Muscle layer of duodenum (tissue), 2 donors: ENCODE results near the gene ATG7.
A peak's percentile ranks its signal among the peaks of the same experiment; 100 is the strongest.
"Not testable (repeated sequence)": the region's sequence is repeated elsewhere in the genome, so short reads cannot be mapped to it uniquely, and the experiment has no call there.

Source experiments
- H3K27ac ChIP-seq: one replicate; pipeline ENCODE4 v1.7.0; 2013; ENCODE audit warnings: mild to moderate bottlenecking, low read length
- H3K27me3 ChIP-seq: one replicate; pipeline ENCODE4 v1.7.0; 2013; ENCODE audit warnings: low read depth, mild to moderate bottlenecking, control low read depth, low read length
- H3K36me3 ChIP-seq, 2 donors: one replicate each; pipeline ENCODE4 v1.7.0; 2013; ENCODE audit warnings: low read length in 2 of 2, control low read depth in 1 of 2, mild to moderate bottlenecking in 1 of 2; ENCODE audit not compliant: insufficient read depth in 2 of 2, control insufficient read depth in 1 of 2
- H3K4me1 ChIP-seq, 2 donors: one replicate each; pipeline ENCODE4 v1.7.0; 2013; ENCODE audit warnings: low read length in 2 of 2, mild to moderate bottlenecking in 2 of 2, control low read depth in 1 of 2, moderate library complexity in 1 of 2; ENCODE audit not compliant: insufficient read depth in 2 of 2, control insufficient read depth in 1 of 2
- H3K4me3 ChIP-seq, 2 donors: one replicate each; pipeline ENCODE4 v1.7.0; 2013; ENCODE audit warnings: low read length in 2 of 2, low read depth in 1 of 2, mild to moderate bottlenecking in 1 of 2
- H3K9me3 ChIP-seq, 2 donors: one replicate each; pipeline ENCODE4 v1.7.0; 2013; ENCODE audit warnings: low read length in 2 of 2, control low read depth in 1 of 2, mild to moderate bottlenecking in 1 of 2; ENCODE audit not compliant: control insufficient read depth in 1 of 2
- donor health status: healthy.

Gene ATG7

DNA sequence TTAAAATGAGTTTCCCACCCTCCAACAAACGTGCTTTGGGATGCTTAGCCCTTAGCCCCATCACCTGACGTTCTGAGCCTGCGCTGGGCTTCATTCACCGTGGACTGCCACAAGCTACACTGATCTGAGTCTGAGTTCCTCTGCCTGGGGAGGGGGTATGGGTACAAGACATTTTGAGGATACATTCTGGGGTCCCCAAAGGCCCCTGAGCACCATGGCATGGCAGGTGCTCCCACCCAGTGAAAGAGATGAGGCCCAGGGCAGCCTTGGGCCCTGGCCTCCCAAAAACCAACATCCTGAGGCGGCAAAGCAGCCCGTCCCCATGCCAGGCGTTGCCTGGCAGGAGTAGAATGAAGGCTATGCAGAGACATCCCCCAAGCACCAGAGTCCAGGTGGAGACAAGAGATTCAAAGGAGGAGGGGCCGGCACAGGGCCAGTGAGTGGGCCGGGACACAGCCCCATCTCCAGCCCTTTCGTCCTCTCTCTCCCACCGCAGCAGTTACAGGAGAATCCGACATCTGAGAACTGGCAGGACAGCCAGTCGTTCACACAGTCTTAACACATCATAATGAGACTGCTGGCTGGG lies 297.1 kb downstream of the ATG7 start:
- peak overlapping the region in 1 of 2 donors; percentile 11 for H3K4me3 ChIP-seq
- H3K36me3 ChIP-seq, result peaks cover 6 to 34% of the 10 kb centered on the region in 2 donors
- peak overlapping the region; percentile 90 for H3K27ac ChIP-seq
- H3K27me3 ChIP-seq, result no peaks in the 10 kb centered on the region
- no peaks in the 10 kb centered on the region for H3K9me3 ChIP-seq
- H3K4me1 ChIP-seq, result peaks cover 0 to 4% of the 10 kb centered on the region in 2 donors

DNA sequence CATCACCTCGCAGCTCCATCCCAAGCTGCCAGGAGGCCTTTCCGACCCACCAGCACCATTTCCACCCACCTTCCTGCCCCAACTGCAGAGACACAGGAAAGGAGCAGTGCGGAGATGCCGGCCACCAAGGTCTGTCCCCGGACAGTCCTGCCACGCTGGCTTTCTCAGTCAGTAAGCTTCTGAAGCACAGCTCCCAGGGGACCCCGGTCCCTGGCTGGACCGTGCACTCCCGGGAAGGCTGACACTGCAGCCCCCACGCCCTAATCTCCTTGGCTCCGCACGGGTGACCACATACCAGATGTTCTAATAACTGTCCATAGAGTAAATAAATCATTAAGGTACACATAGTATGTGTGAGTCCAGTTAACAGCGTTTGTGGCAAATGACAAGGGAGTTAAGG lies 298.1 kb downstream of the ATG7 start:
- no peaks in the 10 kb centered on the region for H3K9me3 ChIP-seq
- H3K4me1 ChIP-seq, result peaks cover 0 to 4% of the 10 kb centered on the region in 2 donors
- no peaks in the 10 kb centered on the region for H3K27me3 ChIP-seq
- peak overlapping the region; percentile 19 for H3K27ac ChIP-seq
- peaks cover 6 to 33% of the 10 kb centered on the region in 2 donors for H3K36me3 ChIP-seq
- H3K4me3 ChIP-seq, result no peak overlapping the region

DNA sequence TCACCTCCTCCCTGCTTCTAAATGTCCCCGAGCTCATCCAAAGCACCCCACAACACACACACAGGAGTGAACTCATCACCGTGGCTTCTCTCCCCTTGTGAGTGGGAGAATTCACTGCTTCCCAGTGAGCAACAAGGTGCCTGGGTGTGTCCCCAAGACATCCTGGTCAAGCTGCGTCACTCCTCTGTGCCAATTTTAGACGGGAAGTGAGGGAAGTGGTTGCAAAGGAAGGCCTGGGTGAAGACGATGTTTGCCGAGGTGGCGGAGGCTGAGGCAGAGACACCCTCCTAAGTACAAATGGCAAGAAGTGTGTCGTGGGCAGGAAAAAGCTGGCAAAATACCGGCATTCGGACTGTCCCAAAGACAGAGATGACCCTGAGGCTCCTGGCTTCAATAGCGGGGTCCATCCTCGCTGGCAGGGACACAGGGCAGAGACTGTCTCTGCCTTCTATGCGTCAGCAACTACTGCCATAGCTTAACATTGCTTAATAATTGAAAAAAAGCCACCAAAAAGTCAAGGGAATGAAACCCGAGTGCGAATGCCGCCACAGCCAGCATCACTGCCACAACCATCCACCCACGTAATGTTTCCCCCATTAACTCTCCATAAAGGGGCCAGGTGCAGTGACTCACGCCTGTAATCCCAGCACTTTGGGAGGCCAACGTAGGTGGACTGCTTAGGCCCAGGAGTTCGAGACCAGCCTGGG lies 298.7 kb downstream of the ATG7 start:
- H3K36me3 ChIP-seq, result peaks cover 6 to 26% of the 10 kb centered on the region in 2 donors
- H3K4me3 ChIP-seq, result no peak overlapping the region
- peaks cover 0 to 4% of the 10 kb centered on the region in 2 donors for H3K4me1 ChIP-seq
- no peaks in the 10 kb centered on the region for H3K27me3 ChIP-seq
- no peaks in the 10 kb centered on the region for H3K9me3 ChIP-seq
- H3K27ac ChIP-seq, result peak overlapping the region; percentile 7

DNA sequence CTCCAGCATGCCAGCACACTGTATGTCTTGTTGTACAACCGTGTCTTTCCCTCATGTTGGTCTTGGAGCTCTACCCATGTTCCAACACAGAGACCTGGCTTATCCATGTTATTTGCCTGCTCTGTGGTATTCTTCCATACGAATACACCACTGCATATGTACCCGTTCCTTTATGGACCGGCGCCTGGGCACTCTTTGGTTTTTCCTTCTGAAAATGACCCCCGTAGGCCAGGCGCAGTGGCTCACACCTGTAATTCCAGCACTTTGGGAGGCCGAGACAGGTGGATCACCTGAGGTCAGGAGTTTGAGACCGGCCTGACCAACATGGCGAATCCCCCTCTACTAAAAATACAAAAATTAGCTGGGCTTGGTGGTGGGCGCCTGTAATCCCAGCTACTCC lies 300.5 kb downstream of the ATG7 start:
- not testable (repeated sequence) for H3K4me1 ChIP-seq, H3K27ac ChIP-seq

DNA sequence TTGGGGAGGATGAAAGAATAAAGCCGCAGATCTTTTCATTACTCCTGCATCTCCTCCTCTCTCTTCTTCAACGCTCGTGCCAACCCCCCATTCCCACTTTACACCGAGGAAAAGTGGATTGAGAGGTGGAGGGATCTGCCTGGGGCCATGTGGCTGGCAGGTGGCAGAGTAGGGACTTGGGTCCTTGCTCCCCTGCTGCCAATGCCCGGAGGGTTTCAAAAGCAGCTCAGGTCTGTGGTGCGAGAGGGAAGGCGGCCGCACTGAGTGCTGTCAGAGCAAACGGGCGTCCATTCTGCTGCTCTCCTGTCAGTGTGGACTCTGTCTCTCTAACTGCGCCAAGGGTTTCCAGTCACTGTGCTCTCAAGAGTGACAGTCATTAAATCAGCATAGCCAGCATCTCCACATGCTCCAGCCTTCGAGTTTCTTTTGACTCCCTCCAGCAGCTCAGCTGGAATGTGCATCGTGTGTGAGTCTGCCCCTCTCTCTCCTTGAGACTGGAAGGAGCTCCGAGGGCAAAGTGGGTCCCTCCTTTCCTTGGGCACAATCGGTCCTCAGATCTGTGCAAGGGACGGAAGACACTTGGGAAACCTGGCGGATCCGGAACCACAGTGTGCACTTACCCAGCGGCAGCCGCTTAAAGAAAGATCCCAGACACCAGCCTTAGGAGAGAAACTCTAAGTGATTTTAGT lies 302.9 kb downstream of the ATG7 start:
- H3K4me3 ChIP-seq, result no peak overlapping the region
- H3K27ac ChIP-seq, result no peak overlapping the region
- peaks cover 0 to 6% of the 10 kb centered on the region in 2 donors for H3K36me3 ChIP-seq
- peaks cover 0 to 20% of the 10 kb centered on the region in 2 donors for H3K4me1 ChIP-seq
- H3K27me3 ChIP-seq, result no peaks in the 10 kb centered on the region
- no peaks in the 10 kb centered on the region for H3K9me3 ChIP-seq

More for the DNA sequence above, 300.5 kb downstream of the ATG7 start:
- peaks cover 6 to 16% of the 10 kb centered on the region in 2 donors for H3K36me3 ChIP-seq
- not testable (repeated sequence) for H3K4me3 ChIP-seq, H3K27me3 ChIP-seq, H3K9me3 ChIP-seq

DNA sequence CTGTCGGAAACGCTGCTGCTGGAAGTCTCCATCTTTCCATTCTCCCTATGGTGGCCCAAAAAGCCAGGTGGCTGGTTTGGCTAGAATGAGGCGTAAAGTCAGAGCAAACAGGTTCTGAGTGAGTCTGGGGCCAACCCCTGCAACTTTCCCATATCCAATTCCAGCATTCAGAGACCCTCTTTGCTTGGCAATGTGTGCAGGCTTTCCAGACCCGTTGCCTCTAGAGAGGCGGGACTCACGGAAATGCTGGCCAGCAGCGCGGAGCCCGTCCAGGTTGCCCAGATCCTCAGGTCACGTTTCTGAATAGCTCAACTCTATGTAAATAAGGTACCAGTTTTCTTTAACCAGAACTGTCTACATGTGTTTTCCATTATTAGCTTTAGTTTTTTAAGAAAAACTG lies 303.5 kb downstream of the ATG7 start:
- H3K36me3 ChIP-seq, result peaks cover 0 to 6% of the 10 kb centered on the region in 2 donors
- no peaks in the 10 kb centered on the region for H3K9me3 ChIP-seq
- H3K27me3 ChIP-seq, result no peaks in the 10 kb centered on the region
- no peak overlapping the region for H3K27ac ChIP-seq
- H3K4me3 ChIP-seq, result no peak overlapping the region
- peaks cover 0 to 26% of the 10 kb centered on the region in 2 donors for H3K4me1 ChIP-seq

DNA sequence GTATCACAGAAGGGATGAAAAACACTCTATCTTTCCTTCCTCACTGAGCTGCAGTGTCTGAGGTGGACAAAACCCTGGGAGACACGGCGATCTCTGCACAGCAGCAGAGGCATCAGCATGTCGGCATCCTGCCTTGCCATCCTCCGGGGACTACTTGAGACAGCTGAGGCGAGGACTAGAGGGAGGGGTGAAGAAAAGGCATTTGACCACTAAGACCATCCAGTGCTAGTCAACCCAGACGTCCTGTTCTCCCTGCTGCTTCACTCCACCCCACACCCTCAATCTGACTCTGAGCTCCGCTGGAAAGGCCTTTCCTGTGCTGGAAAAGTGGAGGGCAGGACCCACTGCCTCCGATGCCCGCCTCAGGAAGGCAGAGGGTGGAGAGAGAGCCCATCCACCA lies 304.3 kb downstream of the ATG7 start:
- Histone ChIP-seq H3K9me3 (no peaks in the 10 kb centered on the region), H3K4me1 (peaks cover under 1 to 33% of the 10 kb centered on the region in 2 donors), H3K27ac (no peak overlapping the region), H3K4me3 (no peak overlapping the region), H3K27me3 (no peaks in the 10 kb centered on the region), H3K36me3 (peaks cover 0 to 6% of the 10 kb centered on the region in 2 donors)

DNA sequence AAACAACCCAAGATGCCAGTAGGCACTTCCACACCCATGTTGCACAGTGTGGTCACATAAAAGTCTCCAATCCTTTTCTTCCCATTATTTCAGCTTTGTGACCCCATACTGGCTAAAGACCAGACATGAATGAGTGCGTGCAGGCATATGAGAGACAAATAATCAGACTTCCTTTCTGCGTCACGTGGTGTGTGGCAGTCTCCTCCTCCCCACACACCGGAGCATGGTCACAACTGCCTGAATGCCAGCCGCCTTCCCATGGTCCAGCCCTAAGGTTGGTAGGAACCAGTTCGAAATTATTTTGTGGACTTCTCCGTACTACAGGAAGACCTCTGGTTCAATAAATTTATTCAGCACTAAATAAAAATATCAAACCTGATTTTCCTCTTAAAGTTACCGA lies 306.0 kb downstream of the ATG7 start:
- no peaks in the 10 kb centered on the region for H3K27me3 ChIP-seq
- H3K9me3 ChIP-seq, result no peaks in the 10 kb centered on the region
- H3K36me3 ChIP-seq, result no peaks in the 10 kb centered on the region
- no peak overlapping the region for H3K4me3 ChIP-seq
- peaks cover 11 to 51% of the 10 kb centered on the region in 2 donors for H3K4me1 ChIP-seq
- H3K27ac ChIP-seq, result no peak overlapping the region

DNA sequence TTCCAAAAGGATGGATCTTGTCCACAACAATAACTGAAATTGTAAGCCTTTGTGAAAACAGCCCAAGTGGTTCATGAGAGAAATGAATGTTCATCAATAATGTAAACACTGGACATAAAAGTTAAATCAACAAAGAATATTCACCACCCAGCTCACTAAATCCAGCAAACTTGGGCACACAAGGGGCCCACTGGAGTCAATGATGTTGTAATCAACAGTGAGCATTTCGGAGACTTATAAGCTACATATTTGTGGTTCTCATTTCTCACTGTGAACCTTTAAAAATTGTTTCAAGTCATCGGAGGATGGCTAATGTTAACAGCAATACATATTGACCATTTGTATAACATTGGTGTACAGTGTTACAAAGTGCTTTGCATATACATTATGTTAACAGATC lies 308.4 kb downstream of the ATG7 start:
- no peaks in the 10 kb centered on the region for H3K27me3 ChIP-seq
- no peaks in the 10 kb centered on the region for H3K9me3 ChIP-seq
- no peaks in the 10 kb centered on the region for H3K36me3 ChIP-seq
- no peak overlapping the region for H3K4me3 ChIP-seq
- no peak overlapping the region for H3K27ac ChIP-seq
- H3K4me1 ChIP-seq, result peaks cover 14 to 57% of the 10 kb centered on the region in 2 donors

DNA sequence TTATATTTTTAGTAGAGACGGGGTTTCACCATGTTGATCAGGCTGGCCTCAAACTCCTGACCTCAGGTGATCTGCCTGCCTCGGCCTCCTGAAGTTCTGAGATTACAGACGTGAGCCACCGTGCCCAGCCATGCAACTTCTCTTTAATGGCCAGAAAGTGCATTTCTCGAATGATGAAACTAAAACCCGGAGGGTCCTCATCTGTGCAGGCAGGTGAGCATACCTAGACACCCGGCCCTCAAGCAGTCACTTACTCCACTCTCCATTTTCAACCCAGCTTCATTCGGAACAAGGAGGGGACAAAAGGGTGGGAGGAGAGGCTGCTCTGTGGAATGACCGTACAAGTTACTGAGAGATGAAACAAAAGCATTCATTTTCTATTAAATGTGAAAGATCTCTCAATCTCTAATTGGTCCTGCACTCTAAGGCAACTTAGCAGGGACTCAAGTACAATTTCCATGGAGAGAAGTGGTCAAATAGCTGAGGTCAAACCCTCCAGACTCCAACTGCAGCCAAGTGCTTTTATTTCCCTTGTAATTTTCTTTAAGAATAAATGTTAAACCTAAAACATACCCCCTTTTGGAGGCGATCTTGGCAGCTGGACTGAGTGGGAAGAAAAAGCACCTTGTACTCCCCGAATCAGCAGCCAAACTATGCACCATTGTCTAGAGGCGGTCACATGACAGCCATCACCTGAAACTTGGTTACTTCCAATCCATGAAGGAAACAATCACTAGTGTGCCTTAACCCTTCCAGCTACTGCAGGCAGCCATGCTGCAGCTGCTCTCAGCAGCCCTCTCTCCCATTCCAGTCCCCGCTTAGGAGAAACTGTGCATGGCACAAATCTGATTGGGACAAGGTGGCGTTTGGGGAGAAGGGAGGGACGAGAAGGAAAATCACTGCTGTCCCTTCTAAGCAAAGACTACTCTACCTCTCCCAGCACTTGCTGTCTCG lies 309.3 kb downstream of the ATG7 start:
- Histone ChIP-seq H3K9me3 (no peaks in the 10 kb centered on the region), H3K4me3 (peak overlapping the region; percentile 45 to 61), H3K27ac (peak overlapping the region; percentile 50), H3K36me3 (no peaks in the 10 kb centered on the region), H3K27me3 (no peaks in the 10 kb centered on the region), H3K4me1 (peaks cover 14 to 54% of the 10 kb centered on the region in 2 donors)
